Activated CD4-positive, alpha-beta T cell treated with anti-CD3 and anti-CD28 coated beads for 48 hours (primary cell): ENCODE results near the gene ENPP5.
A peak's percentile ranks its signal among the peaks of the same experiment; 100 is the strongest.

Source experiments
- DNase-seq: peaks from one replicate; pipeline ENCODE4 v3.0.0-alpha.2; 2020

The ENPP5 gene, protein sequence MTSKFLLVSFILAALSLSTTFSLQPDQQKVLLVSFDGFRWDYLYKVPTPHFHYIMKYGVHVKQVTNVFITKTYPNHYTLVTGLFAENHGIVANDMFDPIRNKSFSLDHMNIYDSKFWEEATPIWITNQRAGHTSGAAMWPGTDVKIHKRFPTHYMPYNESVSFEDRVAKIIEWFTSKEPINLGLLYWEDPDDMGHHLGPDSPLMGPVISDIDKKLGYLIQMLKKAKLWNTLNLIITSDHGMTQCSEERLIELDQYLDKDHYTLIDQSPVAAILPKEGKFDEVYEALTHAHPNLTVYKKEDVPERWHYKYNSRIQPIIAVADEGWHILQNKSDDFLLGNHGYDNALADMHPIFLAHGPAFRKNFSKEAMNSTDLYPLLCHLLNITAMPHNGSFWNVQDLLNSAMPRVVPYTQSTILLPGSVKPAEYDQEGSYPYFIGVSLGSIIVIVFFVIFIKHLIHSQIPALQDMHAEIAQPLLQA

DNA sequence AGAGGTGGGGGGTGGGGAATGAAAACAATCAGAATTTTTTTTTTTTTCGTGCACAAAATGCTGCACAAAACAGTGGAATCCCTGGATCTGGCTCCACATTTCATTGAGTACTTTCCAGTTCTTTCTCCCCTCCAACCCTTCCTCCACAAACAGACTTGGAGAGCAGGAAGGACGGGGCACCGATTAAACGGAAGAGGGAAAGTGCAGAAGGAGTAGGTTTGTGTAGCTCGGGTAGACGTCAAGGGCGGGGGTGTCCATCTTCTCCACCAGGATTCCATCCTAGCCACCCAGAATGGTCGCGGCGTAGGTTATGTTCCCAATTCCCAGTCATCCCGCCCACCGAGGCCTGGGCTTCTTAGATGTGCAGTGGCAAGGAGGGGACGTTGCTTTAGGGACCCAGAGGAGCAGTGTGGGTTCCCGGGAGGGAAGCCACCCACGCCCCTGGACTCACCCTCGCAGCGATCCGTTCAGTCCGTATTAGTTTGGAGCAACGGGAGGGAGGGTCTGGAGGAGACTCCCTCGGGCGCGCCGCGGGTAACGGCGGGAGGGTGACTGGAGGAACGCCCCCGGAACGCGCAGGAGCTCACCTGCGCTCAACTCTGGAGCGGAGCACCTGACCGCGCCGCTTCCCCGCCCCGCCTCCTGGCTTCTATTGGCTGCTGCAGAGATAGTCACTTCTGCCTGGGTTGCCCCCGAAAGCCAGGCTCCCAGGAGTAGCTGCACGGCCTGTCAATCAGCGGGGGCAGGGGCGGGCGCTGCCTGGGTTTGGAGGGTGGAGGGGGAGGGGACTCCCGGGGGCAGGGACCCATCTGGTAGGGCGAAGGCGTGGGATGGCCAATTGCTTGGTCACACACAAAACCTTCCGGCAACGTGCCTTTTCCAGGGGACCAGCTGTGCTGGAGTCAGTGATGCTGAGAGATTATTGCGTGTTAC lies at the start of gene ENPP5:
Gene ENPP5, minus strand, starts transcription at position 624 of the 933 bp plus-strand sequence. CDS start 2,718 bp downstream, outside the sequence.
- DNase-seq = peak; percentile 67

DNA sequence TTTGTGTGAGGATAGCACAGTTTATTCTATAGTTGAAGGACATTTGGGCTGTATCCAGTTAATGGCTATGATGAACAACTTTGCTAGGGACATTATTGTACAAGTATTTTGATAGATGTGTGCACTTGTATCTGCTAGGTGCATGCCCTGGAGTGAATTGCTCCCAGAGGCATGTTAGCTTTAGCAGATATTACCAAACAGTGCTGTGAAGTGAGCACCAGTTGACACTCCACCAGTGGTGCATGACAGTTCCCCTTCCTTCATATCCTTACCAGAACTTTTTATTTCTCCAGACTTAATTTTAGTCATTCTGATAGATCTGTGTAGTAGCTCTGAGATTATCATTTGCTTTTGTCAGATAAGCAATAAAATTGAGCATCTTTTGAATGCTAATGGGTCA lies 48.9 kb upstream of the ENPP5 start:
- DNase-seq = no peak

DNA sequence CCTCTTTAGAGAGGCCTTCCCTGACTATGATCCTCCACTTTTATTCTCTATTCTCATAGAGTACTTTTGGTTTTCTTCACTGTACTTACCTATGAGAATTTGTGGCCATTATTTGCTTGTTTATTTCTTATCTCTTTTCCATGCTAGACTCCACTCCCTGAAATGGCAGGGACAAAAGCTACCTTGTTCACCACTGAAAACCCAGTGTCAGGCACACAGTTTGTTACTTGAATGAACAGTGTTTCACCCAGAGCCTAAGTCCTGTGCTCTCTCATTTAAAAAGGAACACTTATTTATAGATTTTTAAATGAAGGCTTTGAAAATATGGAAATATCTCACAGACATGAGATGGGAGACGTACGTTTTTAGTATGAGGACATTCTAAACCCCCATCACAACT lies 47.7 kb upstream of the ENPP5 start:
- DNase-seq = no peak

DNA sequence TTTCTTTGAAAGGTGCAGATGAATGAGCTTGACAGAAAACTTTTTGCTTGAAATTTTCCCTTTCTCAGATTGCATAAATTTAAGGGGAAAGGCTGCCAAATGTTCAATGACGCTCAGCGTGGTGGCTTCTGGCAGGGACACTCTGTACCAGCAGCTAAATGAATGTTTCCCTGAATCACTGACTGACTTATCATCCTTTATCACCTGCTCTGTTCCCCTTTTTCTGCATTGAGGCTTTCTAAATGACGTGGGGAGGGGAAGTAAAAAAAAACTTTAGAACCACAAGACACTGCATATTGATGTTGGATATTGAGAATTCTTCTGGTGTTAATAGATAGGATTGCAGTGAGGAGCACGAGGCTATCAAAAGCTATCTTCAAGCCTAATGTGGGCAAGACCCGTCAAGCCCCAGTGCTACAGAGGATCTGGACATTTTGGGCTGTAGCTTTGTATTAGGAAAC lies 46.9 kb upstream of the ENPP5 start:
- DNase-seq = peak; percentile 32

DNA sequence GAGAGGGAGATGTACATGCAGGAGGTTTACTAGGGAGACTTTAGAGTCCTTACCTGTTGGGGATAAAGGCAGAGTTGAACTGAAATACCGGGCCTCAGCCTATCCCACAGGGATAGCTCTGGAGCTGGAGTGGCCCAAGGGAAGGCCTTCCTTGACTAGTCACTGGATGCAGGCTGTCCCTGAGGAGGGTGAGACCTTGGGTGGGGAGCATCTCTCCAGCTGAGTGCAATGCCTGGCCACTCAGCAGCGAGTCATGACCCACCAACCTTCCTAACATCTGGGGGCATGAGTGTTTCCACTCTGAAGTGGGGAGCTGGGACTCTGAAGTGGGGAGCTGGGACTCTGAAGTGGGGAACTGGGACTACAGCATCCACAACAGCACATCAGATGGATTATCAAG lies 46.1 kb upstream of the ENPP5 start:
- no peak for DNase-seq

DNA sequence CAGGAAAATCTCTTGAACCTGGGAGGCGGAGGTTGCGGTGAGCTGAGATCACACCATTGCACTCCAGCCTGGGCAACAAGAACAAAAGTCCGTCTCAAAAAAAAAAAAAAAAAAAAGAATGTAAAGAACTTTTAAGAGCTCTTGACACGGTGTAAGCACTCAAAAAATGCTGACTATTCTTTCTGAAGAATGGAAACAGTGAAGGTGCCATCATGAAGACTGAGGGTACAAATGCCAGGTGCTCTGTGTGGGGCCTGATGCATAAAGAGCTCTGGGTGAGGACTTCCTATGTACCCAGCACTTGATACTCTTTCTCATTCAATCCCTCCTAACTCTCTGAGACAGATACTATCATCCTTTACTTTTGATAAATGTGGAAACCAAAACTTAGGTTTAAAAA lies 45.0 kb upstream of the ENPP5 start:
- no peak for DNase-seq

DNA sequence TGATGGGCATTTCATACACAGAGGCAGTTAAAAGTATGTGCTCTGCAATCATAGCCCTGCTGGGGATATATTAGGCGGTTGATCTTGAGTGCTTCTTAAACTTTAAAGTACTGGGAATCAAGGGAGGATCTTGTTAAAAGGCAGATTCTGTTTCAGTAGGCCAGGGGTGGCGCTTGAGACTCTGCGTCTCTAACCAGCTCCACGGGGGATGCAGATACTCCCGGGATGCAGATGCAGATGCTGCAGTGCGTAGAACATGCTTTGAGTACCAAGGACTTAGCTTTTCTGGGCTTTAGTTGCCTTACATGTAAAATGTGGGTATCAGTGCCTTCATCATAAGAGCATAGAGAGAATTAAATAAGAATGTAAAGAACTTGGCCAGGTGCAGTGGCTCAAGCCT lies 44.4 kb upstream of the ENPP5 start:
- no peak for DNase-seq

DNA sequence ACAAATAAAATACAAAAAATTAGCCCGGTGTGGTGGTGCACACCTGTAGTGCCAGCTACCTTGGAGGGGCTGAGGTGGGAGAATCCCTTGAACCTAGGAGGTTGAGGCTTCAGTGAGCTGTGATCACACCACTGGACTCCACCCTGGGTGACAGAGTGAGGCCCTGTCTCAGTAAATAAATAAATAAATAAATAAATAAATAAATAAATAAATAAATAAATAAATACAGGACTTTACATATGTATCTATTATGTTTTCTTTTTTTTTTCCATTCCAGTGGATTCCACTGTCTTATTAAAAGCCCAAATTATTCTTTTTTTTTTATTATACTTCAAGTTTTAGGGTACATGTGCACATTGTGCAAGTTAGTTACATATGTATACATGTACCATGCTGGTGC lies 41.1 kb upstream of the ENPP5 start:
- no peak for DNase-seq

DNA sequence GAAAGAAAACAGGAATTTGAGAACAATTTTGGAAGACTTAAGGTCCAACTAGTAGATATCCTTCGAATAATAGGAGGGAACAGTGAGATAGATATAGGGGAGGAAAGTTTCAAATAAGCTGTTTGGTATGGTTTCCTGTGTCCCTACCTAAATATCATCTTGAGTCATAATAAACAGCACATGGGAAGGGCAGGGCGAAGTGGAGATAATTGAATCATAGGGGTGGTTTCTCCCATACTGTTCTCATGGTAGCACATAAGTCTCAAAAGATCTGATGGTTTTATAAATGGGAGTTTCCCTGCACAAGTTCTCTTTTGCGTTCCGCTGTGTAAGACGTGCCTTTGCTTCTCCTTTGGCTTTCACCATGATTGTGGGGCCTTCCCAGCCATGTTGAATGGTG lies 39.5 kb upstream of the ENPP5 start:
- no peak for DNase-seq

DNA sequence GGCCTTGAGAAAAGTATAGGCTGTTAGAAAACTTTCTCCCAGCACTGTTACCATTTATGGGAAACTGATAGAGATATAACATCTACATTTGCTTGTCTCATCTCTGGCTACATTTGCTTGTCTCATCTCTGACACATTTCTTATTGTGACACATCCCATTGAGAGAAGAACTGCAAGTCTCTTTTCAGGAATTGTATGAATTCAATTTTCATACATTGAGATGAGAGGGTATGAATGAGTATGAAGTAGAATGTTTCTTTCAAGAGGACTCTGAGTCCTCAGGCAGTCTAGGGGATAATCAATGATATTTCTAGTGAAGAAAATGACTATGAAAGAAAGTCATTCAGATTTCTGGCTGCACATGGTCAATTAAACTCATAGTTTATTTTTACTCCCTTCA lies 37.5 kb upstream of the ENPP5 start:
- no peak for DNase-seq

DNA sequence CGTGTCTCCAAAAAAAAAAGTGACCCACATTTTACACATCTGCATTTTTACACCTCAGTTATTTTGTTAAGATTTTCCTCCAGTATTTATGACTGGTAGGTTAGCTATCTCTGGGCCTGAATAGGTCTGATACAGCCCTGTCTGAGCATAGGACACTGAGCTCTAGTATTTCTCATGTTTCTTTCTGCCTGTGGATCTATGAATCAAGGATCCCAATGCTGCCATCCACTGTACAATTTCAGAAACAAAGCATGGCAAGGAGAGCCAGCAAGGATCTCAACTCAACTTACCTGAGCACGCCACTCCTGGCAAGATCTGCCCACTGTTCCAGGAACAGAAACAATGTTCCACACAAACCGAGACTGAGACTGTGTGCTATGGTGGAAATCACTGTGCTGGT lies 36.4 kb upstream of the ENPP5 start:
- DNase-seq = no peak

DNA sequence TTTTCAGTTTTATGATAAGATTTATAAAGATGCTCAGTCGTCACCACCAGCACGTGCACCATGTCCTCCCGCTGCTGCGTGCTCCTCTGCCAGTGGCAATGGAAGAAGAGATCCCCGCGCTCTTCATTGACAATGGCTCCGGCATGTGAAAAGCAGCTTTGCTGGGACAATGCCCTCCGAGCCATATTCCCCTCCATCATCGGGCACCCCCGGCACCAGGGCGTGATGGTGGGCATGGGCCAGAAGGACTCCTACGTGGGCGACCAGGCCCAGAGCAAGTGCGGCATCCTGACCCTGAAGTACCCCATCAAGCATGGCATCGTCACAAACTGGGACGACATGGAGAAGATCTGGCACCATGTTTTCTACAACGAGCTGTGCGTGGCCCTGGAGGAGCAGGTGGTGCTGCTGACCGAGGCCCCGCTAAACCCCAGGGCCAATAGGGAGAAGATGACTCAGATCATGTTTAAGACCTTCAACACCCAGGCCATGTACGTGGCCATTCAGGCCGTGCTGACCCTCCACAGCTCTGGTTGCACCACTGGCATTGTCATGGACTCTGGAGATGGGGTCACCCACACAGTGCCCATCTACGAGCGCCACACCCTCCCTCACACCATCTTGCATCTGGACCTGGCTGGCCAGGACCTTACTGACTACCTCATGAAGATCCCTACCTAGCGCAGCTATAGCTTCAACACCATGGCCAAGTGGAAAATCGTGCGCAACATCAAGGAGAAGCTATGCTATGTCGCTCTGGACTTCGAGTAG lies 34.3 kb upstream of the ENPP5 start:
- no peak for DNase-seq

DNA sequence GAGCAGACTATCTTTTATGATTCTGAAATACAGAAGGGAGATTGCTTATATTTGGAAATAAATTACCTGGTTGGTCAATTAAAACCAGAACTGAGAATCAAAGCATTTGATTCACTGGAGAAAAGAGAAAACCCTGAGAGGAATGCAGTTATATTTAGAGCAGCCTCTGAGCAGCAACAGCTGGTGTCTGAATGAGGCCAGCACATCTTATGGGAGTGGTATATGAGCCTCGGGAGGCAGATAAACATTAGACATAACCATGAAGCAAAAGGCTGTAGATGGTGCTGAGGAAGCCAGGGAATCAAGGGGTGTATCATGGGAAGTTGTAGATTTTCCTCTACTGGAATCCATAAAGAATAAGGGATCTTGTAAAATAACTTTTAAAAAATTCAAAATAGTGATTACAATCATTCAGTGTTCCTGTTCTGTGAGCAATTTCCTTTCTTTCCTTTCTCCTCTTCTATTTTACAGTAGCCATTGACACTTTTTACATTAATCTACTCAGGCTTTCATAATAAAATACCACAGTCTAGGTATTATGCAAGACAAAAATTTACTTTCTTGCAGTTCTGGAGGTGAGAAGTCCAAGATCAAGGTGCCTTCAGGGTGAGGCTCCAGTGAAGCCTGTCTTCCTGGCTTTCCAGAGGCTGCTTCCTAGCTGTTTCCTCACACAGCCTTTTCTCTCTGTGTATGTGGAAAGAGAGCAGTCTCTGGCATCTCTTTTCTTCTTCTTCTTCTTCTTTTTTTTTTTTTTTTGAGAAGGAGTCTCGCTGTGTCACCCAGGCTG lies 32.8 kb upstream of the ENPP5 start:
- no peak for DNase-seq

DNA sequence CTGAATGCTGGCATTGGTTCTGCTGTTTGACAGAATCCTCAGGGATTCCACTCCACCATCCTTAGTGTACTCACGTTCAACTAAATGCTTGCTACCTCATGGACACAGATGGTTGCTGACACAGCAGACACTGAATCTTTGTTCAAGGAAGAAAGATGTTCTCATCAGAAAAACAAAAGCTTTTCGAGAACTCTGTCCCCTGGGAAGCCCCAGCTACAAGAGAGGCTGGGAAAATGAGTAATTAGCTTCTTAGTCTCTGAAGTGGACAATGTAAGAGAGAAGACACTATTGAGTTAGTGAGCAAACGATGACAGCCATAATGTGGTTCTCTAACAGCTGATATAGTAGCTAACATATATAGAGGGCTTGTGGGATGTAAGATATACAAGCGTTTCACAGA lies 30.9 kb upstream of the ENPP5 start:
- no peak for DNase-seq

DNA sequence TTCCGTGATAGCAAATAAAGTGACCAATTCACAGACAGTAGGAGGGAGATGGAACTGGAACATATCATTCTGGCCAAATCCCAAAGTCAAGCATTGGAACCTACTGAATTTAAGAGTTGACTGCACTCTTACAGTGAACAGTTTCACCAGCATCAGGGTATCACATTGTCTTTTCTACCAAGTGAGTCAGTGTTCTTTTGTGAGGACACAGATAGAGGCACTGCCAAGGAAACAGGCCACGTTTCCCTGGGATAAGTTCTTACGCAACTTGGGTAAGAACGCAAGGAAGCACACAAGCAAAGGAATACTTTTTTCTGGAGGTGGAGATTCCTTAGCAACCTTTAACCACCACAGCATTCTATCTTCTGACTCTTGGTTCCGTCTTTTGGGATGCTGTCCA lies 28.6 kb upstream of the ENPP5 start:
- DNase-seq = no peak

DNA sequence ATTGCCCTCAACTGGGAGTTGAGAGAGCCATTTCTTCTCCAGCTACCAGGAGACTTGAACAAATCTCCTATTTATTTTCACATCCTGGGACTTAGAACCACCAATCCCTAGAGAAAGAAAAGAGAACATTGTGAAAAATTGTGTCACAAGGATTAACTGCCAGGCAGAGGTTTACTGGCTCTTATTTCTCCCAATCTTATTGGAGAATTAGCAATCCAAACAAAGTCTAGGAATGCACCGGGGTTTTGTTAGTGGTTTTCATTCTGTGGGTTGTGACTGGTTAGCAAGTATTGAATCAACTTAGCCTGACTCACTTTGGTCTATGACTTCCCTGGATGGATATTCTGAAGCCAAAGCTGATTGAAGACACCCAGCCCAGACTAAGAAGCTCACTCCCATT lies 21.2 kb upstream of the ENPP5 start:
- no peak for DNase-seq

DNA sequence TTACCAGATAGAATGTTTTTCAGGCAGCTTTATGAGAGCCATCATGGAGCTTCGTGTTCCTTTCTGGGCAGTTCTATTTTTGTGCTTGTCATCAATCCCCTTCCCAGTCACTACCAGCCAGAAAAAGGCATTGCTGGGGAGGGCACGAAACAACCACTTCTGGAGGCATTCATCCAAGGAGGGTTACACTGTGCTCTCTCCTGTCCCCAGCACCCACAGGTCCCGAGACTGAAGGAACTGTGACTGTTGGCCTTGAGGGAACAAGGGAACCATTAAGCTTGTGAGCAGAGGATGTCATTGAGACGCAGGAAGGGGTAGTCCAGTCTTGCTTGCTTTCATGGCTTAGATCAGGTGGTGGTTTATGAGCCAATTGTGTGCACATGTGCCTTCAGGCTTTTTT lies 20.1 kb upstream of the ENPP5 start:
- DNase-seq = no peak

DNA sequence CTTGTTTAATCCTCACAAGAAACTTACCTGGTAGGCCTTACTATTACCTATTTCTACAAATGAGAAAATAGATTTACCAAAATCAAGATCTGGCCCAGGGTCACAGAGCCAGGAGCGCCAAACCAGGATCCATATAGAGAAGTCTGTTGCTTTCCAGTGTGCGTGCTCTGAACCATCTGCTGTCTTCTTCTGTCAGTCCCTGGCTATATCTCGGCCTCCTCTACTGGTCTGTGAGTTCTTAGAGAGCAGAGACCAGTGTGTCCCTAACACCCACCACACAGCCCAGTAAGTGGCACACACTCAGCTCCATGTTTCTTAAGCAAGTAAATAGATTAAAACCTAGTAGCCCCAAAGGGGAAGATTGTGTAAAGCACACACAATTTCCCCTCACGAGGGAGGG lies 18.9 kb upstream of the ENPP5 start:
- no peak for DNase-seq

DNA sequence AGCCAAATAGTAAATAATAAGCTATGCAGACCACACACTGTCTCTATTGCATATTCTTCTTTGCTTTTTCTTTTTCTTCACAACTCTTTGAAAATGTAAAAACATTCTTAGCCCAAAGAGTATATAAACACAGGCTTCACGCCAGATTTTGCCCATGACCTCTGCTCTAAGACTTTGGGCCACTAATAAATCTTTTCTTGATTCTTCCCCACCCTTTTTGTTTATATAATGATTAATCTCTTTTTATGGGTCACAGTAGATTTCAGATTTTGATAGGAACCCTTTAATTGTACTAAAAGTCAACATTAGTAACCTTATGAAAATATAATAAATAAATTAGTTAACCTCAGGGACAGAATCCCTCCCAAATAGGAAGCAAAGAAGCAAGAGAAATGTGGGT lies 15.8 kb upstream of the ENPP5 start:
- DNase-seq = no peak

DNA sequence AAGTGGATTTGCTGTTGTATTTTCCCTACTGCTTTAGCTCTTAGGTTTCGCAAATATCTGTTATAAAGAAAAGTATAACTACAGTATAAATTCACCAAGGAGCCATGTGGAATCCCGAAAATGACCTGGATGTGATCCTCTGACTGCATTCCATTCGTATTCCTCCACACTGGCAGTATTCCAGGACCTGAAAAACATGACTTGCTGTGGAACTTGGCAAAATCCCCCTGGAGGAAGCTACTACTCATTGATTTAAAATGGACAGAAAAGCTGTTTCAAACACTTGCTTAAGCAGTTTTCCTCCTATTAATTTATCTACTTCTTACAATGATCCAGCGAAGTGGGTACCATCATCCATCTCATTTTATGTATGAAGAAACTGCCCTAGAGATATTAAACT lies 13.3 kb upstream of the ENPP5 start:
- no peak for DNase-seq

DNA sequence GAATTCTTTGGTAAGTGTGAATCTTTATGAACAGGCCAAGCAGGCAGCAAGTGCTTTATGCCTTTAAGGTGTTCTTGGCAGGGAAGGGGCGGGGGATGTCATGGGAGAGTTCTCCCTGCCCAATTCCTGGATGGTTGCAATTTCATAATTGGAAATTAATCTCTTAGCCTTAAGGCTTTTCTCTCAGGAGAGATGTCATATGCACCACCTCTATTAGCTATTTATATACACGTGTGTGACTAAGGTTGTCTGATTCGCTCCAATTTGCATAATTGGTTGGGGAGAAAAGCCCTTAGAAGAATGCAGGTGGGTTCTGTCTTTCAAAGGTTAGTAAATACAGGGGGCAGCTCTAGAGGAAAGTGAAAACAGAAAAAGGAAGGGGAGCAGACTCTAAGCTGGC lies 5.2 kb upstream of the ENPP5 start:
- no peak for DNase-seq

DNA sequence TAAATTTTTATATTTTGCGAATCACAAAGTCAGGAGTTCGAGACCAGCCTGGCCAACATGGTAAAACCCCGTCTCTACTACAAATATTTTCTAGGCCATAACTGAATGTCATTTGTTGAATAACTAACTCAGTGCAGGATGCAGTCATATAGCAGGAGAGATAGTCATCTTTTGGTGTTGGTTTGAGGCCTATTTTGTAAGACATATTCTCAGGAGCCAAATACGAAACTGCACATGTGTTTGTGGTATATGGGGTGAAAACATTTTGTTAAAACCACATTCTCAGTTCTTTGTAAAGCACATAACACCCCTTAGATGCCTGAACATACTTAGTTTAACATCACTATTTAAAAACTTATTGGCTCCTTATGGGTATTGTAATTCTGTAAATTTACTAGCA lies 4.7 kb upstream of the ENPP5 start:
- no peak for DNase-seq
